GM10266 (cell line): ENCODE measurements around the gene TTC17.

Experiments used
- DNase-seq: peaks from one replicate; pipeline ENCODE4 v3.0.0; 2012; ENCODE audit errors: extremely low spot score
- CTCF ChIP-seq: IDR thresholded peaks from 2 replicates; pipeline ENCODE4 v1.5.1; 2012; ENCODE audit warnings: mild to moderate bottlenecking, low read depth; ENCODE audit not compliant: control insufficient read depth, insufficient read depth; ENCODE audit errors: missing control alignments

Gene TTC17

GRCh38 chr11:43367382-43368178 is 8.9 kb downstream of the TTC17 start:
- TF ChIP-seq CTCF = no peak
- no peak for DNase-seq

- no peak for TF ChIP-seq CTCF
- DNase-seq = no peak
Observed at GRCh38 chr11:43376065-43376464, 17.3 kb downstream of the TTC17 start.

- TF ChIP-seq CTCF = no peak
- no peak for DNase-seq
Observed at GRCh38 chr11:43376594-43376993, 17.9 kb downstream of the TTC17 start.

- no peak for DNase-seq
- no peak for TF ChIP-seq CTCF
Observed at GRCh38 chr11:43377389-43377788, 18.7 kb downstream of the TTC17 start.

GRCh38 chr11:43378897-43379296 is 20.2 kb downstream of the TTC17 start:
- no peak for DNase-seq

GRCh38 chr11:43381802-43382201 is 23.1 kb downstream of the TTC17 start:
- DNase-seq = no peak

More at GRCh38 chr11:43378897-43379296, 20.2 kb downstream of the TTC17 start:
- TF ChIP-seq CTCF = no peak

More at GRCh38 chr11:43381802-43382201, 23.1 kb downstream of the TTC17 start:
- TF ChIP-seq CTCF = no peak
